Lung (tissue), 12 donors: ENCODE measurements around the gene ZNF254. TPM values are rescaled to one million over a fixed set of nuclear protein-coding genes. Genes with fewer than 3 reads are reported as not detected.

ENCODE experiments used
- ATAC-seq: fragments of 200-7000 bp; cut with Tn5 transposase; one replicate; pipeline ENCODE4 v1.9.1; 2020; ENCODE audit warnings: moderate number of reproducible peaks; ENCODE audit not compliant: insufficient read depth, low FRiP score
- DNase-seq, 3 donors: peaks; one replicate each; pipeline ENCODE4 v3.0.0-alpha.2; 2013 to 2017
- H3K27ac ChIP-seq, 2 donors: one replicate each; pipeline ENCODE4 v1.5.1; 2013; ENCODE audit warnings: mild to moderate bottlenecking in 2 of 2, moderate library complexity in 2 of 2, control low read depth in 1 of 2, inconsistent platforms in 1 of 2, low read depth in 1 of 2, low read length in 1 of 2
- H3K27me3 ChIP-seq, 3 donors: one replicate each; pipeline ENCODE4 v1.5.1; 2013; ENCODE audit warnings: low read length in 2 of 3; ENCODE audit not compliant: control insufficient read depth in 3 of 3, insufficient read depth in 3 of 3
- H3K36me3 ChIP-seq, 4 donors: one replicate each; pipeline ENCODE4 v1.5.1; 2013; ENCODE audit warnings: low read length in 4 of 4, mild to moderate bottlenecking in 1 of 4, moderate library complexity in 1 of 4; ENCODE audit not compliant: control insufficient read depth in 4 of 4, insufficient read depth in 4 of 4
- H3K4me1 ChIP-seq, 5 donors: one replicate each; pipeline ENCODE4 v1.5.1; 2013; ENCODE audit warnings: low read length in 5 of 5, mild to moderate bottlenecking in 2 of 5, moderate library complexity in 1 of 5; ENCODE audit not compliant: control insufficient read depth in 5 of 5, insufficient read depth in 5 of 5
- H3K4me3 ChIP-seq: one replicate; pipeline ENCODE4 v1.5.1; 2013; ENCODE audit warnings: mild to moderate bottlenecking, control low read depth, moderate library complexity
- H3K9ac ChIP-seq, 2 donors: one replicate each; pipeline ENCODE4 v1.5.1; 2013; ENCODE audit warnings: low read length in 2 of 2, control low read depth in 1 of 2; ENCODE audit not compliant: insufficient read depth in 1 of 2
- H3K9me3 ChIP-seq, 4 donors: one replicate each; pipeline ENCODE4 v1.5.1; 2013; ENCODE audit warnings: low read length in 3 of 4, mild to moderate bottlenecking in 1 of 4, moderate library complexity in 1 of 4; ENCODE audit not compliant: control insufficient read depth in 4 of 4, insufficient read depth in 3 of 4
- CTCF ChIP-seq: IDR thresholded peaks from 2 replicates; pipeline ENCODE4 v1.5.1; 2012; ENCODE audit warnings: mild to moderate bottlenecking; ENCODE audit errors: control extremely low read depth, extremely low read depth
- WGBS, 2 donors: extraction: QIAGEN DNeasy Blood & Tissue Kit; methylation state at CpG; one replicate each; pipeline ENCODE4 v1.1.7; 2013; 5-methylcytosine and 5-hydroxymethylcytosine counted together
- polyA plus RNA-seq, 2 donors: library from polyadenylated mRNA; stranded (reverse); fragments of 200-250 nt; gene quantifications; one replicate each; pipeline ENCODE4 v1.2.1, GENCODE V29; 2013
- total RNA-seq, 2 donors: library from RNA; depleted of rRNA in 1 of 2; stranded (reverse); fragments of >200 nt in 1 of 2; gene quantifications; one replicate each; pipeline ENCODE4 v1.2.1, GENCODE V29; 2014 to 2021
- donor health status: control.
- donor health status: control.
- donor health status: Bipolar disorder and iron deficiency.
- donor health status: healthy.
- donor health status: DM: yes; HTN: yes; CAD: no.

The ZNF254 gene
- total and polyA plus RNA-seq, 4 donors, result 4.5 to 68.7 (median 10.5) TPM

- 92 to 94% methylated on average over 5 of the region's 5 CpGs for WGBS, 2 donors
- no peak overlapping the region for H3K9ac ChIP-seq
- H3K9me3 ChIP-seq, result peaks cover 0 to 1% (median 0%) of the 10 kb centered on the region in 4 donors
- TF ChIP-seq CTCF, result no peak
- H3K36me3 ChIP-seq, result peaks cover 24 to 65% (median 47%) of the 10 kb centered on the region in 4 donors
- no peak for DNase-seq
- no peaks in the 10 kb centered on the region for H3K27me3 ChIP-seq
- ATAC-seq, result no peak
- H3K27ac ChIP-seq, result no peak overlapping the region
- H3K4me1 ChIP-seq, result peaks cover 0 to 2% (median 0%) of the 10 kb centered on the region in 5 donors
- no peak overlapping the region for H3K4me3 ChIP-seq
These were observed 29.8 kb upstream of the ZNF254 start for GRCh38 chr19:24057144-24057543.

- Histone ChIP-seq H3K27ac (no peak overlapping the region), H3K27me3 (no peaks in the 10 kb centered on the region), H3K36me3 (peaks cover 18 to 46% (median 32%) of the 10 kb centered on the region in 4 donors), H3K9ac (no peak overlapping the region), H3K9me3 (peaks cover 0 to 1% (median 0%) of the 10 kb centered on the region in 4 donors), H3K4me3 (no peak overlapping the region), H3K4me1 (no peaks in the 10 kb centered on the region)
- DNase-seq (no peak), ATAC-seq (no peak)
- 57 to 91% methylated on average over 2 of the region's 2 CpGs for WGBS, 2 donors
- no peak for TF ChIP-seq CTCF
These were observed 27.3 kb upstream of the ZNF254 start for GRCh38 chr19:24059563-24060295.

GRCh38 chr19:24060687-24061356 is 26.2 kb upstream of the ZNF254 start:
- ATAC-seq, result no peak
- no peaks in the 10 kb centered on the region for H3K27me3 ChIP-seq
- no peak for TF ChIP-seq CTCF
- H3K9ac ChIP-seq, result no peak overlapping the region
- no peaks in the 10 kb centered on the region for H3K4me1 ChIP-seq
- peaks cover 18 to 41% (median 33%) of the 10 kb centered on the region in 4 donors for H3K36me3 ChIP-seq
- DNase-seq, result no peak
- WGBS, 2 donors, result 85 to 89% methylated on average over 2 of the region's 2 CpGs
- H3K27ac ChIP-seq, result no peak overlapping the region
- H3K4me3 ChIP-seq, result no peak overlapping the region
- peaks cover 0 to 1% (median 0%) of the 10 kb centered on the region in 4 donors for H3K9me3 ChIP-seq
